DND-41 (cell line): ENCODE measurements around the gene ESRRA.

ENCODE experiments used
- ATAC-seq: fragments of 200-7000 bp; cut with Tn5 transposase; 3 replicates; pipeline ENCODE4 v1.9.1; 2021; ENCODE audit warnings: low read depth; ENCODE audit not compliant: insufficient read depth
- DNase-seq: peaks from one replicate; pipeline ENCODE4 v3.0.0-alpha.2; 2020
- H2AFZ ChIP-seq: 2 replicates; pipeline ENCODE4 v1.6.0; 2012; ENCODE audit warnings: low read depth, low read length
- H3K27ac ChIP-seq: 2 replicates; pipeline ENCODE4 v1.5.1; 2012; ENCODE audit warnings: low read length, inconsistent platforms
- H3K27me3 ChIP-seq: fragments of 200-600 bp; sonication (generic); 2 replicates; pipeline ENCODE4 v1.6.0; 2012; ENCODE audit warnings: low read length, mild to moderate bottlenecking, inconsistent platforms; ENCODE audit not compliant: insufficient read depth, poor library complexity
- H3K36me3 ChIP-seq: 2 replicates; pipeline ENCODE4 v1.5.1; 2012; ENCODE audit warnings: low read length, inconsistent platforms; ENCODE audit not compliant: insufficient read depth
- H3K4me1 ChIP-seq: 2 replicates; pipeline ENCODE4 v1.5.1; 2012; ENCODE audit warnings: mild to moderate bottlenecking, low read length; ENCODE audit not compliant: insufficient read depth
- H3K4me2 ChIP-seq: 2 replicates; pipeline ENCODE4 v1.6.0; 2012; ENCODE audit warnings: mild to moderate bottlenecking, moderate library complexity, low read length, inconsistent platforms; ENCODE audit not compliant: insufficient read depth
- H3K4me3 ChIP-seq, 2 experiments: fragments of 200-600 bp in 1 of 2; shearing (Covaris generic) in 1 of 2; 2 replicates each; pipeline ENCODE4 v1.5.1; 2012 to 2016; ENCODE audit warnings: inconsistent platforms in 2 of 2, low read length in 2 of 2, mild to moderate bottlenecking in 2 of 2, low read depth in 1 of 2, moderate library complexity in 1 of 2
- H3K79me2 ChIP-seq: 2 replicates; pipeline ENCODE4 v1.6.0; 2012; ENCODE audit warnings: low read length, inconsistent platforms; ENCODE audit not compliant: insufficient read depth
- H3K9ac ChIP-seq: 2 replicates; pipeline ENCODE4 v1.6.0; 2012; ENCODE audit warnings: low read depth, mild to moderate bottlenecking, inconsistent platforms, low read length, moderate library complexity
- H3K9me3 ChIP-seq: 2 replicates; pipeline ENCODE4 v1.5.1; 2012; ENCODE audit warnings: low read length, moderate library complexity, mild to moderate bottlenecking, inconsistent platforms; ENCODE audit not compliant: insufficient read depth, severe bottlenecking
- H4K20me1 ChIP-seq: 2 replicates; pipeline ENCODE4 v1.6.0; 2012; ENCODE audit warnings: low read length; ENCODE audit not compliant: insufficient read depth
- CTCF ChIP-seq: IDR thresholded peaks from 2 replicates; pipeline ENCODE4 v1.5.1; 2012; ENCODE audit warnings: borderline replicate concordance, low read length, moderate library complexity, mild to moderate bottlenecking; ENCODE audit not compliant: poor library complexity, severe bottlenecking; ENCODE audit errors: extremely low read depth
- EZH2 ChIP-seq: IDR thresholded peaks from 3 replicates; pipeline ENCODE4 v1.6.1; 2012; ENCODE audit warnings: borderline replicate concordance, low read depth, mild to moderate bottlenecking, moderate library complexity, low read length, inconsistent platforms; ENCODE audit not compliant: severe bottlenecking

The ESRRA gene

GRCh38 chr11:64258946-64259532 lies 46.3 kb upstream of the ESRRA start:
- H4K20me1 ChIP-seq, result no peaks in the 10 kb centered on the region

GRCh38 chr11:64259533-64260067 lies 45.7 kb upstream of the ESRRA start:
- H3K27me3 ChIP-seq, result no peaks in the 10 kb centered on the region
- H3K36me3 ChIP-seq, result peaks cover 55% of the 10 kb centered on the region
- H4K20me1 ChIP-seq, result no peaks in the 10 kb centered on the region
- no peak overlapping the region for H3K27ac ChIP-seq
- H3K4me1 ChIP-seq, result no peaks in the 10 kb centered on the region
- H3K9me3 ChIP-seq, result no peaks in the 10 kb centered on the region
- H2AFZ ChIP-seq, result no peak overlapping the region
- H3K4me2 ChIP-seq, result no peak overlapping the region
- ATAC-seq (0 out of 3 replicates have a peak, but pooled peaks have one; percentile 42), DNase-seq (no peak)
- H3K9ac ChIP-seq, result no peak overlapping the region
- TF ChIP-seq CTCF, result no peak
- no peak for TF ChIP-seq EZH2
- H3K4me3 ChIP-seq, result no peak overlapping the region
- no peaks in the 10 kb centered on the region for H3K79me2 ChIP-seq

More at GRCh38 chr11:64258946-64259532, 46.3 kb upstream of the ESRRA start:
- Histone ChIP-seq H3K27ac (no peak overlapping the region), H3K9me3 (no peaks in the 10 kb centered on the region), H3K4me1 (no peaks in the 10 kb centered on the region), H3K36me3 (peaks cover 57% of the 10 kb centered on the region), H3K4me3 (no peak overlapping the region), H3K9ac (no peak overlapping the region), H3K79me2 (no peaks in the 10 kb centered on the region), H2AFZ (no peak overlapping the region), H3K27me3 (no peaks in the 10 kb centered on the region), H3K4me2 (no peak overlapping the region)
- TF ChIP-seq CTCF (no peak), EZH2 (no peak)
- DNase-seq (no peak), ATAC-seq (no peak)

GRCh38 chr11:64260147-64260708 lies 45.1 kb upstream of the ESRRA start:
- Histone ChIP-seq H3K4me2 (no peak overlapping the region), H2AFZ (no peak overlapping the region), H3K79me2 (no peaks in the 10 kb centered on the region), H4K20me1 (no peaks in the 10 kb centered on the region), H3K9ac (no peak overlapping the region), H3K36me3 (peaks cover 49% of the 10 kb centered on the region), H3K4me3 (no peak overlapping the region), H3K4me1 (no peaks in the 10 kb centered on the region), H3K27ac (no peak overlapping the region), H3K27me3 (no peaks in the 10 kb centered on the region), H3K9me3 (no peaks in the 10 kb centered on the region)
- DNase-seq (no peak), ATAC-seq (no peak)
- no peak for TF ChIP-seq CTCF
- TF ChIP-seq EZH2, result no peak
